ENCODE results near the gene NR3C1. TPM values are rescaled to one million over a fixed set of nuclear protein-coding genes. Genes with fewer than 3 reads are reported as not detected.
"Not testable (repeated sequence)": the region's sequence is repeated elsewhere in the genome, so short reads cannot be mapped to it uniquely, and the experiment has no call there.

The NR3C1 gene
- total RNA-seq, 2 experiments from 2014 or later: 62.7 to 73.1 TPM

DNA sequence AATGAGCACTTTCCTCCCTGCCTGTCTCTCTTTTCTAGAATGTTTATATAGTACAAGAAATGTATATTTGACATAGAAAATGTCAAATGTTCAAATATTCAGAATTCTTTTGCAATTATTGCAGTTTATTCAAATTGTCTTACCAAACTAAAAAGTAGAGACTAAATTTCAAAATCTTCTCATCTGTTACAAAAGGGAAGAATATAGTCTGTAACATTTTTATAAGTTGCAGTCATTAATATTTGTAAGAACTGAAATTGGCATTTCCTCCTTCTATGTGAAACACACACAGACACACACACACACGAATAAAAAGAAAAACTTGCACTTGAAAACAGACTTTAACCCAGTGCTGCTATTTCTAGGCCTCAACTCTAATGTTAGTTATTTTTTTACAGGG is 56.4 kb downstream of the NR3C1 start:
- Mint-ChIP-seq H3K36me3 (ENCODE audit: low read depth) (peaks cover 16% of the 10 kb centered on the region), H3K4me1 (peaks cover 34% of the 10 kb centered on the region), H3K4me3 (no peak overlapping the region), H3K9me3 (peaks cover 8% of the 10 kb centered on the region), H3K27ac (no peak overlapping the region), H3K27me3 (no peaks in the 10 kb centered on the region)
- CTCF ChIA-PET: no interaction called here
- no peak for DNase-seq
- POLR2A ChIA-PET: no interaction called here

DNA sequence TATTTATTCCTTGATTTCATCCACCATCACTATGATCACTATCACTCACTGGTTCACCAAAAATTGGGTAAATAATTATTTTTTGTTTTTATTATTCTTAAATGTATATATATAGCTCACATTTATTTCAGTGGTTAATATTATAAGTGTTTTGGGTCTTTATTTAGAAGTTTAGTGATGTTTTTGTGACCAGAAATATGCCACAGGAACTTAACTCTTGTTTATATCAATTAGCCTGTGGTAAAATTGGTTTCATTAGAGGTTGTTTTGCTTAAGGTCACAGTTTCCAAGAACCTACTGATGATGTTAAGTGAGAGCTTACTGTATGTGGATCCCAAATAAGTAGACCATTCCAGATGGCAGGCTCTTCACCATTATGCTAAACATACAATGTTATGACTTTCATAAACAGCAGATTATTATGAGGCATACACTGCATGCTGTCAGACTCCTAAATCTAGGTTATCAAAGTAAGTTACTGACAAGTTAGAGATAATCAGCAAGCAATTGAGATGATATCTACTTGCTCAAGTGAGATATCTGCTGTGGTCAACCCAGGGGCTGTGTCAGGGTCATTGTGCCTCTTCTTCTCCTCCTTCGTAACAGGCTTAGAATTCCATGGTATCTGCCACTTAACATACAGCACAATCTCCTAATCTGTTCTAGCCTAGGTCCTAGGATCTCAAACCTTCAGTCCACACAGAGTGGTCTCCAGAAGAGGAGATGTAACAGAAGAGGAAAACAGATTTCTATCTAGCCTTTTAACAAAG is 57.6 kb downstream of the NR3C1 start:
- peaks cover 36% of the 10 kb centered on the region for H3K4me1 Mint-ChIP-seq
- no peaks in the 10 kb centered on the region for H3K27me3 Mint-ChIP-seq
- peaks cover 12% of the 10 kb centered on the region for H3K9me3 Mint-ChIP-seq
- H3K36me3 Mint-ChIP-seq (ENCODE audit: low read depth): peaks cover 20% of the 10 kb centered on the region
- H3K4me3 Mint-ChIP-seq: no peak overlapping the region
- ChIA-PET POLR2A (no interaction called here), CTCF (interaction anchor here (0.6 kb wide), 1 partner anchor 483 kb away, joined by 3 read pairs; no protein-coding TSS in a partner anchor)
- no peak for DNase-seq
- no peak overlapping the region for H3K27ac Mint-ChIP-seq

DNA sequence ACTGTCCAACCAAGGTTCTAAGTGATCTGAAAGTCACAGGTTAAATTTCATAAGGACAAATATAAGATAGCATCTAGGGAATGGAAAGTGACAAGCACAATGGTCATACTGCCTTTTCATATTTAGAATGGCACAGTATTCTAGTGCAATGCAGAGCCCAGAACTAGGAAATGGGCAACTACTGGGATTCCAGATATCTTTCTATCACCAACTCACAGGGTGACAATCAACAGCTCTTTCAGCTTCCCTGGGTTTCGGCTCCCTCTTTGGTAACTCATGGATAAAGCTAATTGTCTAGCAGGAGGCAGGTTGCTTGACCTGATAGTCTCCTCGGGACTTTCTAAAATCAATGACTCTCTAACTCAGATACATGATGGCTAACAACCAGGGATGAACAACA is 60.4 kb downstream of the NR3C1 start:
- H3K36me3 Mint-ChIP-seq (ENCODE audit: low read depth): peaks cover 27% of the 10 kb centered on the region
- CTCF ChIA-PET: interaction anchor here (0.6 to 1.0 kb wide), 2 partner anchors 25 to 565 kb away, joined by 4 read pairs; no protein-coding TSS in a partner anchor
- peaks cover 34% of the 10 kb centered on the region for H3K4me1 Mint-ChIP-seq
- H3K27me3 Mint-ChIP-seq: no peaks in the 10 kb centered on the region
- H3K27ac Mint-ChIP-seq: no peak overlapping the region
- POLR2A ChIA-PET: no interaction called here
- peaks cover 13% of the 10 kb centered on the region for H3K9me3 Mint-ChIP-seq
- H3K4me3 Mint-ChIP-seq: no peak overlapping the region
- no peak for DNase-seq

DNA sequence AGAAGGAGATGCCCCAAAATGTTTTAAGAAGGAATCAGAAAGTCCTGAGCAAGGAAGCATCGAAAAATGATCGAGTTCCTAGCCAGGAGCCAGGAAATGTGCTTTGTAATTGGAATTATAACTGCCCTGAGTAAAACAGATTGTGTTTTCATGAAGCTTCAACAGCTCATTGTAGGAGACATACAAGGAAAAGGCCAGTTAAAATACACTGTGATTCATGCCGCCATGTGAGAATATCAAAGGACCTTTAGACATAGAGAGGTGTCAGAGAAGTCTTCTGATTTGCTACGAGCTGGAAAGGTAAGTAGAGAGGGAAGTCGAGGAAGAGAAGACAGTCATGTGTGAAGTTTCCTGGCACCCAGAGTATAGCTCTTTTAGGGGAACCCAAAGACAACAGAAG is 60.9 kb downstream of the NR3C1 start:
- Mint-ChIP-seq H3K9me3 (peaks cover 13% of the 10 kb centered on the region), H3K27ac (no peak overlapping the region), H3K4me1 (peaks cover 30% of the 10 kb centered on the region), H3K36me3 (ENCODE audit: low read depth) (peaks cover 24% of the 10 kb centered on the region), H3K27me3 (no peaks in the 10 kb centered on the region), H3K4me3 (no peak overlapping the region)
- ChIA-PET CTCF (interaction anchor here (0.6 to 1.0 kb wide), 2 partner anchors 25 to 565 kb away, joined by 4 read pairs; no protein-coding TSS in a partner anchor), POLR2A (no interaction called here)
- no peak for DNase-seq

DNA sequence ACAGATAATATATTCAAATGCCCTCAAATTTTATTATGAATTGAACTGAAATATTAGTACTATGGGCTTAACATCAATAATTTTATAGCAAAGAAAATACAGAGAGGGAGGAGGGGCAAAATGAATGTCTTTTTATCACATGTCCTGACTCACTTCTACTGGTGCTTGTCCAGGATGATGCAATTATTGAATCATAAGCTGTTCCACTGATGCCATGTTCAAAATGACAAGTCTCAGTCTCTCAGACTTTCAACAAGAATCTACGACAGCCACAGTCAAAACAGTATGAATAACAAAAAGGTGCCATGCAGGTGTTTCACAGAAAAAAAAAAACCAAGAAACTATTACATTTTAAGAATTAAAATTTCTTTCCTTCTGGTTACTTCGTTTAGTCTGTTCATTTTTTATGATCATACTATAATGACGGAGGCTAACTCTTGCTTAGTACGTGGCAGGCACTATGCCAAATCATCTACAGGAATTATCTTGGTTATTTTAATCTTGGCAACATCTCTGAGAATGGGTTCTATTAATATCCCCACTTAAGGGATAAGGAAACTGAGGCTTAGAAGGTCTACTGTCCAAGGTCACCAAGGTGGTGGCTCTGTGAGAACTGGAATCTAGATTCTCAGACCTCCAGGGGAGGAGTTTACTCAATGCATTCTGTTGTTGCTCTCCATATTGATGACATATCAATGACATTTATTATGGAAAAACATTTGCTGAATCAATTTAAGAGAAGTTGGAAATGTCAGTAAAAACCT is 61.5 kb downstream of the NR3C1 start:
- H3K4me1 Mint-ChIP-seq: peaks cover 24% of the 10 kb centered on the region
- peaks cover 13% of the 10 kb centered on the region for H3K9me3 Mint-ChIP-seq
- POLR2A ChIA-PET: no interaction called here
- CTCF ChIA-PET: interaction anchor here (1.0 to 1.6 kb wide), 2 partner anchors 9 to 24 kb away, joined by 4 to 5 read pairs; no protein-coding TSS in a partner anchor
- no peak for DNase-seq
- H3K36me3 Mint-ChIP-seq (ENCODE audit: low read depth): peaks cover 24% of the 10 kb centered on the region
- H3K27ac Mint-ChIP-seq: no peak overlapping the region
- no peak overlapping the region for H3K4me3 Mint-ChIP-seq
- H3K27me3 Mint-ChIP-seq: no peaks in the 10 kb centered on the region

DNA sequence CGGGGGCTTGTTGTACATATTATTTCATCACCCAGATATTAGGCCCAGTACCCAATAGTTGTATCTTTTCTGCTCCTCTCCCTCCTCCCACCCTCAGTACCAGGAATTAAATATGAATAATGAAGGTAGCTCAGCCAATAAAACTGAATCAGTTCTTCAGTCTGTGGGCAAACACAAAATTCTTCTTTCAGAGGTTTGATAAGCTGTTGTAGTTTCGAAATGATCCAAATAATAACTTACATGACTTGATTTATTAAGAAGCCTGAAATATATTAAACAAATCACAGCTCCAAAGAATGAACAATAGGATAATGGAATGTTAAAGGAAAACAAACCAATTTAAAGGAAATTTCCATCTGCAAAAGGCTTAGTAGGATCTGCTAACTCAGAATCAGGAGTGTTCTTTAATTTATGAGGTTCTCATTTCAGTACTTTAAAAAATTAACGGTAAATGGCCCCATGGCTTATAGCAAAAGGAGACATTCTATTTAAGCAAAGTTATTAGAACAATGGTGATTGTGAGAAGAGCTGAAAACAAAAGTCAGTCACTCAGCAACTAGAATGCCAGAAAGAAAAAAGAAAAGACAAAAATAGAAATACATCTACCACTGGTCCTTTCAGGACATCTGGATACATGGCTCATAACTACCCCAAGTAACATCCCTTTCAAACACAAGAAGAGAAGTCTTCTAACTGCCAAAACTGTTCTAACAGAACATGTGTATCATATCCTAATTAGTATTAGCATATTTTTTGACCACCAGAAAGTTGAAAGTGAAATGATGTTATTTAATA is 62.4 kb downstream of the NR3C1 start:
- ChIA-PET CTCF (interaction anchor here (1.6 kb wide), 1 partner anchor 10 kb away, joined by 5 read pairs; no protein-coding TSS in a partner anchor), POLR2A (no interaction called here)
- H3K27me3 Mint-ChIP-seq: no peaks in the 10 kb centered on the region
- peaks cover 21% of the 10 kb centered on the region for H3K4me1 Mint-ChIP-seq
- no peak overlapping the region for H3K27ac Mint-ChIP-seq
- peaks cover 13% of the 10 kb centered on the region for H3K9me3 Mint-ChIP-seq
- no peak for DNase-seq
- peaks cover 26% of the 10 kb centered on the region for H3K36me3 Mint-ChIP-seq (ENCODE audit: low read depth)
- no peak overlapping the region for H3K4me3 Mint-ChIP-seq

DNA sequence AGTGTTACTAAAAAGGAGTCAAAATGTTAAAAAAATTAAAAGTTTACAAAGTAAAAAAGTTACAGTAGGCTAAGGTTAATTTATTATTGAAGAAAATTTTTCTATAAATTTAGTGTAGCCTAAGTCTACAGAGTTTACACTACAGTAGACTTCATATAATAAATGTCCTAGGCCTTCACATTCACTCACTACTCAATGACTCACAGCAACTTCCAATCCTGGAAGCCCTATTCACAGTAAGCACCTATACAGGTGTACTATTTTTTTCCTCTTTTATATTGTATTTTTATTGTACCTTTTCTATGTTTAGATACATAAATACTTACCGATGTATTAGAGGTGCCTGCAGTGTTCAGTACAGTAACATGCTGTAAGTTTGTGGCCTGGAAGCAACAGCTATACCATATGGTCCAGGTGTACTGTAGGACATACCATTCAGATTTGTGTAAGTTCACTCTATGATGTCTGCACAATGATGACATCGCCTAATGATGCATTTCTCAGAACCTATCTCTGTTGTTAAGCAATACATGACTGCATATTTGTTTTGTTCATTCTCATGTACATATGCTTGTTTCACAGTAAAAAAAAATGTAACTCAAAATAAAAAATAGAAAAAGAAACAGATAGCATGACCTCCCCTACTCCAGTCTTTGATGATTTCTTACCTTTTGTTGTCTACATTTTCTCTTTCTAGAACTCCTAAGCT is 64.7 kb downstream of the NR3C1 start:
- peaks cover 11% of the 10 kb centered on the region for H3K9me3 Mint-ChIP-seq
- H3K36me3 Mint-ChIP-seq (ENCODE audit: low read depth): peaks cover 33% of the 10 kb centered on the region
- peaks cover 16% of the 10 kb centered on the region for H3K4me1 Mint-ChIP-seq
- H3K4me3 Mint-ChIP-seq: no peak overlapping the region
- no peak for DNase-seq
- no peak overlapping the region for H3K27ac Mint-ChIP-seq
- ChIA-PET POLR2A (no interaction called here), CTCF (interaction anchor here (0.7 to 1.3 kb wide), 3 partner anchors 12 to 22 kb away, joined by 3 to 4 read pairs (median 3); no protein-coding TSS in a partner anchor)
- H3K27me3 Mint-ChIP-seq: no peaks in the 10 kb centered on the region

DNA sequence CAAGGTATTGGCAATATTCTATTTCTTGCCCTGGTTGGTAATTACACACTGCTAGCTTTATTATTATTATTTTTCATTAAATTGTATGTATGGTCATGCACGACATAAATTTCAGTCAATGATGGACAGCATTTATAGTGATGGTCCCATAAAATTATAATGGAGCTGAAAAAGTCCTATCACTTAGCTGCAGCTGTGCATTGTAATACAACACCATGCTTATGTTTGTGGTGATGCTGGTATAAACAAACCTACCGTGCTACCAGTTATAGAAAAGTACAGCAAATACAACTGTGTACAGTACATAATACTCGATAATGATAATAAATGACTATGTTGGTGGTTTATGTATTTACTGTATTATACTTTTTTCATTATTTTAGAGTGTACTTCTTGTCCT is 65.5 kb downstream of the NR3C1 start:
- Mint-ChIP-seq H3K4me1 (peaks cover 16% of the 10 kb centered on the region), H3K36me3 (ENCODE audit: low read depth) (peaks cover 39% of the 10 kb centered on the region), H3K9me3 (peaks cover 11% of the 10 kb centered on the region), H3K27ac (no peak overlapping the region), H3K4me3 (no peak overlapping the region), H3K27me3 (no peaks in the 10 kb centered on the region)
- CTCF ChIA-PET: no interaction called here
- POLR2A ChIA-PET: no interaction called here
- DNase-seq: no peak

DNA sequence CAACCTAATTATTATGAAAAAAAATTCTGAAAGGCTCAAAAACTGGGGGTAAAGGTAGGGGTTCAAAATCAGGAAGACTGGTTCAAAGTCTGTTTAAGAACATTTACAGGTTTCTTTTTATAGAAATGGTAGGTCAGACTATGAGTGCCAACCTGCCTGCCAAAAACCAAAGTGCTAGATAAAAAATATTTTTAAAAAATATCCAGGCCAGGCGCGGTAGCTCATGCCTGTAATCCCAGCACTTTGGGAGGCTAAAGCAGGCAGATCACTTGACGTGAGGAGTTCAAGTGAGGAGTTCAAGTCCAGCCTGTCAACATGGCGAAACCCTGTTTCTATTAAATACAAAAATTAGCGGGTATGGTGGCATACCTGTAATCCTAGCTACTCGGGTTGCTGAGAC is 67.0 kb downstream of the NR3C1 start:
- Mint-ChIP-seq H3K27ac (no peak overlapping the region), H3K4me3 (no peak overlapping the region), H3K9me3 (peaks cover 6% of the 10 kb centered on the region), H3K27me3 (no peaks in the 10 kb centered on the region), H3K36me3 (ENCODE audit: low read depth) (peaks cover 43% of the 10 kb centered on the region), H3K4me1 (peaks cover 10% of the 10 kb centered on the region)
- CTCF ChIA-PET: no interaction called here
- POLR2A ChIA-PET: no interaction called here
- DNase-seq: no peak

DNA sequence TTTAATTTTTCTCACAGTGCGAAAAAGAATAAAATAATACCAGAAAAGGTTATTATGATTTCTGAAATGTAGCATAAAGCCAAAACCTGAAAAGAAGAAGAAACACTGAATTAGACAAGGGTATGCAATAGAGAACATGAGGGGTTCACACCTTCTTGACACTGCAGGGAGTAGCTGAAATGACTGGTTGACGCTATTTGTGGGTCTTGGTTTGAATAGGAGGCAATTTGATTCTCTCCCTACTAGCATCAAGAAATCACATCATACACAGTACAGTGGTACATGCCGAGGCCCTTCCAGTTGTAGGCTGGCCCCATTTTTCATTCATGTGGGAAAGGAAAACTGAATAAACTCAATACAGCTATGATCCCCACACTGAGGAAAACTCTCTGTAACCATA is 68.6 kb downstream of the NR3C1 start:
- H3K4me3 Mint-ChIP-seq: no peak overlapping the region
- peaks cover 11% of the 10 kb centered on the region for H3K4me1 Mint-ChIP-seq
- no peak overlapping the region for H3K27ac Mint-ChIP-seq
- POLR2A ChIA-PET: no interaction called here
- H3K36me3 Mint-ChIP-seq (ENCODE audit: low read depth): peaks cover 40% of the 10 kb centered on the region
- no peaks in the 10 kb centered on the region for H3K27me3 Mint-ChIP-seq
- DNase-seq: no peak
- H3K9me3 Mint-ChIP-seq: peaks cover 7% of the 10 kb centered on the region
- CTCF ChIA-PET: no interaction called here

DNA sequence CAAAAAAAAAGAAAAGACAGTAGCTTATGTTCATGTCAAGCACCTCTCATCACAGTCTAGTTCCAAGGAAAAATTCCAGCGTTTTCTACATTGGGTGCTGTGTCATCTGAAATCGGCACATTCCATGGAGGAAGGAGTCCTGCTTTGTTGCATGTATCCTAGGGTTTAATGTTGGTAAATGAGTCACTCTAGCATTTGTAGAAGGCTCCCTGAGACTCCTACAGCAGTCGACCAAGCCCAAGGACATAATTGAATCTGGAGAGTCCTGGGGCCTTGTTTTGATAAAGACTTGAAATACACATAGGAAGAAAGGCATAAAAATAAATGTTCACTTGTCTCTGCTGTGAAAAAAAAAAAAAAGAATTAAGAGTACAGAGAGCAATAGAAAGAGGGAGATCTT is 69.1 kb downstream of the NR3C1 start:
- CTCF ChIA-PET: interaction anchor here (0.7 kb wide), 1 partner anchor 197 kb away, joined by 3 read pairs; no protein-coding TSS in a partner anchor
- H3K4me3 Mint-ChIP-seq, DNase-seq, H3K9me3 Mint-ChIP-seq, H3K27me3 Mint-ChIP-seq, H3K27ac Mint-ChIP-seq, POLR2A ChIA-PET: not testable (repeated sequence)
- H3K4me1 Mint-ChIP-seq: peaks cover 11% of the 10 kb centered on the region
- H3K36me3 Mint-ChIP-seq (ENCODE audit: low read depth): peaks cover 36% of the 10 kb centered on the region

DNA sequence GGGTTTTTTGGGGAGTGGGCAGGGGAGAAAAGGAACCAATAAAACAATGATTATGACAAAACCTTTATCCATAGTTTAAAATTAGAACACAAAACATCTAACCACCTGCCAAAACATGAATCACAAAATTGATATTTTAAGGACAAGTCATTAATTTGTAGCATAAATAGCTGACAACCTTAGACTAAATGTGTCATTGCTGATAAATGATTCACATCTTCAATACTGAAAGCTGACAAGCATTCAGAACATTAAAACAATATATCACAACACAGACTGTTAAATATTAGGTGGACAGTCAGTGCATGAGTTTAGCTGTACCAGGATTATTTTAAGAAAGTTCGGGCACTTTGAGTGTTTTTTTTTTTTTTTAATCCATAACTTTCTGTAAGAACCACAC is 71.5 kb downstream of the NR3C1 start:
- no peak overlapping the region for H3K27ac Mint-ChIP-seq
- ChIA-PET POLR2A (no interaction called here), CTCF (no interaction called here)
- no peak overlapping the region for H3K4me3 Mint-ChIP-seq
- peaks cover 56% of the 10 kb centered on the region for H3K36me3 Mint-ChIP-seq (ENCODE audit: low read depth)
- DNase-seq: no peak
- H3K9me3 Mint-ChIP-seq: peaks cover 29% of the 10 kb centered on the region
- H3K4me1 Mint-ChIP-seq: peaks cover 11% of the 10 kb centered on the region
- no peaks in the 10 kb centered on the region for H3K27me3 Mint-ChIP-seq
